ENCODE measurements around the gene S100A5. TPM values are rescaled to one million over a fixed set of nuclear protein-coding genes. Genes with fewer than 3 reads are reported as not detected.
"Not testable (repeated sequence)": the region's sequence is repeated elsewhere in the genome, so short reads cannot be mapped to it uniquely, and the experiment has no call there.

S100A5 gene
- total RNA-seq, 1 donor from 2014 or later: not detected

DNA sequence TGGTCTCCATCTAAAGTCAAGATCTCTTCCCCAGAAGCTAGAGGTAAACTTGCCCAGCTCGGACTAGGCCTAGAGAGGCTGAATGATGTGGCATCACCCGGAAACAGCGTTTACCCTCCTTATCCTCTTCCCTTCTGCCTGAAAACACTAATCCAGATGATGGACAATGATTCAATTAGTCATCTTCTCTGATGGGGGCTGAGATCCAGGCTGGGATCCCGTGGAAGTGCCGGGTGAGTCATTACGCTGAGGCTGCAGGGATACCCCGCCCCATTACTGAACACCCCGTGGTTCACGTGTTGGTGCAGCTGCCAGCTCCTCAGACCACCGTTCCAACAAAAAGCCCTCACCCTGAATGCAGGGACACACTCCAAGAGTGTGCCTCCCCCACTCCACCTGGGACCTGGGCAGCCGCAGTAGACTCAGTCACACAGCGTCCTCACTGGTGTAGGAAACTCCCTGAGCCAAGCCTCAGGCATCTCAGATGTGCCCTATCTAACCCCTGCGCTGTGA, 7.0 kb downstream of the S100A5 start:
- no peak for DNase-seq (ENCODE audit: low spot score)

DNA sequence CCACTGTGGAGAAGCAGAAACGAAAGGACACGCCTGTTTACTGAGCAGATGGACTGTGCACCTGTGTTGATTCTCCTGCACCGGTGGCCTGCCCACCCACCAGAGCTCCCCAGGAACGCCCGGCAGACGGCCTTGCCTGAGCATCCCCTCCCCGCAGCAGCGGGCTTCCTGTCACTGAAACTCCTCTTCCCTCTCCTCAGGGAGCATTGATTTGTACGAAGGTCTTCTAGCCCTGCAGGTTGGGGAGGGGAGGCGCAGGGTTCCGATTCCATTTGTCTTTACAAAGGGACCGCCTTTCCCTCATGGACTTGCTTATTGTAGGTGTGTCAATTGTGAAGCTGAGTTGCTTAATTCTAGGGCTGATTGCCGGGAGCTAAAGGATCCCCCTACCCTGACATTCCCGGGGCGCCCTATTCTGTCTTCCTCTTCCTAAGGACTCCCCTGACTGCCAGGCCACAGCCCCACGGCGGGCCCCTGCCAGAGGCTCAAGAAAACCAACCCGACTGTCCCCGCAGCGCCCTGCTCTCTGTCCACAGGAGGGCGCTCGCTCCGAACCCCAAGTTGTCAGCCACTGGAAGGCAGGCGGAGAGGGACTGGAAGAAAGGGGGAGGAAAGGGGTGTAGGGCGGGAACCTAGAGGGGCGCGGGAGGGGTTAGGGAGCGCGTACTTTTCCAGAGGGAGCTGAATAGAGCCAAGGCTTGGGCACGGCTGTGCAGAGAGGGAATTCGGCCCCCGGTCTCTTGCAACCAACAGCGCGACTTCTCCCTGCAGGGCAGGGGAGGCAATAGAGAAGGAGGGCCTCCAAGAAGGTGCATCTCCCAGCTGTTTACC, 7.8 kb downstream of the S100A5 start:
- peak; percentile 83 for DNase-seq (ENCODE audit: low spot score)

DNA sequence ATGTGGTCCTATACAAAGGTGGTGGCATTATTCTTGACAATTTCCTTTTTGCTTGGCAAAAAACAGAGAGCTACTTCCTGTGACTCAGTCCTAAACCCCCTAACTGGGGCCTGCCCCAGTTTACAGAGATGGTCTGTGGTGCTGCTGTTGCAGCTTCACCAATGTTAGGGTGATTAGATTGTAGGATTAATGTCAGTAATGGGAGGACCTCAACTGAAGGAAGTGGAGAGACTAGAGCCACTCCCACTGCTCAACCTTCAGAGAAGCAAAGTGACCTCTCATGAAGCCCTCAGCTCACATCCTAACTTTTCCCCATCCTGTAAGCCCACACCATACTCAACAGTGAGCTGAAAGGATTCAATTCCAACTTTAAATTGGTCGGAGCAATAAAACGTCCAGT, 8.6 kb downstream of the S100A5 start:
- no peak for DNase-seq (ENCODE audit: low spot score)

DNA sequence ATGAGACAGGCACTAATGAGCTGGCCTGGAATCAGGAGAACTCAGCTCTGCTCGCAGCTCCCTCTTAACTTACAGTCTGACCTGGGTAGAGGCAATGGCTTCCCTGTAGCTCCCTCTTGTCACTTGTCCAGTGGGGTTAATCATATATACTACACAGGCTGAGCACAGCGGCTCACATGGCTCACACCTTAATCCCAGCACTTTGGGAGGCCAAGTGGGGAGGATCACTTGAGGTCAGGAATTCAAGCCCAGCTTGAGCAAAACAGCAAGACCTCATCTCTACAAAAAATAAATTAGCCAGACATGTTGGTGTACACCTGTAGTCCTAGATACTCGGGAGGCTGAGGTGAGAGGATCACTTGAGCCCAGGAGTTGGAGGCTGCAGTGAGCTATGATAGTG, 9.1 kb downstream of the S100A5 start:
- DNase-seq (ENCODE audit: low spot score): no peak

DNA sequence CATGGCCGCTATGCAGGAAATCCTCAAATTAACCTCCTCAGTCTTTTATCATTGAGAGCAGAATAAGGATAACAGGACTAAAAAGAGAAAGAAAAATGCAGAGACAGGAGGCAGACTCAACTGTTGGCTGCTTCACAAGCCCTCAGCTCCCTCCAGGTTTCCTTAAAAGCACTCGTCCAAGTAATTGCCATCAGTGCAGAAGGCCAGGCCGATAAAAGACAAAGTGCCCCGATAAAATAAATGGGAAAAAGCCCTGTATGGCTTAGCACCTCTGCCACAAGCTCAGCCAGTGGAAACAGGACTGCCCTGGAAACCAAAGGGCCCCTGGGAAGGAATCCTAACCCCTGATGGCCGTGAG, 13.1 kb downstream of the S100A5 start:
- no peak for DNase-seq (ENCODE audit: low spot score)

DNA sequence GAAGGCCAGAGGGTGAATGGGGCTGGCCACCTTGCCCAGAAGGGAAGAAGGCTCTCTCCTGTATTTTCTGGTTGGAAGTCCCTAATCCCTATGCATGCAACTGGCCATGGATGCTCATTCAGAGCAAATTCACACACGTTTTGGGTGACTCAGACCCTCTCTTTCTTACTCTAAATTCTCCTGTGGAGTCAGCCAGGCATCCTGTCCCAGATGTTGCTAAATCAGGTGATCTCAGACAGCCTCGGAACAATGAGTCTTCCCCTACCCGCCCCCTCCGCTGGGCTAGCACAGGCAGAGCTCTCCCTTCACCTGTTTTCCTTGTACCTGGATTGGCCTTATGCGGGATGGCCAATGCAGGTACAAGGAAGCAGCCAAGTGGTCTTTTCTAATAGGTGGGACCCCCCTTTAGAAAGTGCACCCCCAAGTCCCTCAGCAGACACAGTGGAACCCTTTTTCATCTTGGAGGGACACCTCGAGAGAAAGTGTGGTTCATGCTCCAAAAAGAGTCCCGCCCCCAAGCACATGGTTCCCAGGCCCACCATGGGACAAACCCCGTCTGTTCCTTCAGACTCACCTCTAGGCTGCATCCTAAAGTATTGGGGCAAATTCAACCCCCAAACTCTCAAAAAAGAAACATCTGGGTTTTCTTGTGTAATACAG, 13.6 kb downstream of the S100A5 start:
- DNase-seq (ENCODE audit: low spot score): no peak

DNA sequence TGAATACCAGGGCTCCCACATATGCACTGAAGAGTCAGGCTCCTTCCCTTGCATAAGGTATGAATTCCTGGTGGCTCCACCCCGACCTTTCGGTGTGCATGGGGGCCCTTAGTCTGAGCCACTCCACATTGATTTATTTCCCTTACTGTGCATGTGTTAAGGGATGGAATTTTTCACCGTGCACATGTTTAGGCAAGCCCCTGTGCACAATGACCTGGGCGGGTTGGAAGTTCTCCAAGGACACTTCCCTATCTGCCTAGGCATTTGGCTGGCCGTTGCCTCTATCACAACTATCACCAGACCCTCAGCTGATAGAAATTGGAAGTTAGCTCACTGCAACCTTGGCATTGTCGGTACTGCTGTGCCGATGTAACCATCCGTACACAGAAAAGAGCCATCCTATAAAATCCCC, 14.6 kb downstream of the S100A5 start:
- no peak for DNase-seq (ENCODE audit: low spot score)

DNA sequence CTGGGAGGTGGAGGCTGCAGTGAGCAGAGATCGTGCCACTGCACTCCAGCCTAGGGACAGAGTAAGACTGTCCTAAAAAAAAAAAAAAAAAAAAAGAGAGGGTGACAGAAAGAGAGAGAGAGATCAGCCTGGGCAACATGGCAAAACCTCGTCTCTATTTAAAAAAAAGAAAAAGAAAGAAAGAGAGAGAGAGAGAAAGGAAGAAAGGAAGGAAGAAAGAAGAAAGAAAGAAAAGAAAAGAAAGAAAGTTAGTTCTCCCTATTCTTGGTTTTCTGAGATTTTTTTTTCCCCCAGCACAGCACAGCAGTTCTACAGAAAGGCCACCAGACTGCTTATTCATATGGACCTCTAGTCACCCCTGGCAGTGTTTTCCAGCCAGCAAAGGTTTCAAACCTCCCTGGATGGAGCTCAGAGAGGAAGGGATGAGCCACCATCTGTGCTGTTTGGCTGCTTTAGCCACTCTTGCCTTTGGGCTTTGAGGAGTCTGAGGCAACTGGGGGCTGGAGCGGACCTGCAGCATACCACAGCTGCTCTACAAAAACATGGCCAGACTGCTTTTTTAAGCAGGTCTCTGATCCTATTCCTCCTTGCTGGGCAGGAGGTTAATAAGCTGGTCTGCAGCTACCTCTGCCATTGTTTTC, 15.5 kb downstream of the S100A5 start:
- DNase-seq (ENCODE audit: low spot score): no peak

DNA sequence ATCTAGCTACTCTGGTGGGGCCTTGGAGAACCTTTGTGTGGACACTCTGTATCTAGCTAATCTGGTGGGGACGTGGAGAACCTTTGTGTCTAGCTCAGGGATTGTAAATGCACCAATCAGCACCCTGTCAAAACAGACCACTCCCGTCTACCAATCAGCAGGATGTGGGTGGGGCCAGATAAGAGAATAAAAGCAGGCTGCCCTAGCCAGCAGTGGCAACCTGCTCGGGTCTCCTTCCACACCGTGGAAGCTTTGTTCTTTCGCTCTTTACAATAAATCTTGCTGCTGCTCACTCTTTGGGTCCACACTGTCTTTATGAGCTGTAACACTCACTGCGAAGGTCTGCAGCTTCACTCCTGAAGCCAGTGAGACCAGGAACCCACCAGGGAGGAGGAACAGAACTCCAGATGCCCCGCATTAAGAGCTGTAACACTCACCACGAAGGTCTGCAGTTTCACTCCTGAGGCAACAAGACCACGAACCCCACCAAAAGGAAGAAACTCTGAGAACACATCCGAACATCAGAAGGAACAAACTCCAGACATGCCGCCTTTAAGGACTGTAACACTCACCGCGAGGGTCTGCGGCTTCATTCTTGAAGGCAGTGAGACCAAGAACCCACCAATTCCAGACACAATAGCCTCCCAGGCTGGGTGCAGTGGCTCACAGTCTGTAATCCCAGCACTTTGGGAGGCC, 18.2 kb downstream of the S100A5 start:
- not testable (repeated sequence) for DNase-seq (ENCODE audit: low spot score)

DNA sequence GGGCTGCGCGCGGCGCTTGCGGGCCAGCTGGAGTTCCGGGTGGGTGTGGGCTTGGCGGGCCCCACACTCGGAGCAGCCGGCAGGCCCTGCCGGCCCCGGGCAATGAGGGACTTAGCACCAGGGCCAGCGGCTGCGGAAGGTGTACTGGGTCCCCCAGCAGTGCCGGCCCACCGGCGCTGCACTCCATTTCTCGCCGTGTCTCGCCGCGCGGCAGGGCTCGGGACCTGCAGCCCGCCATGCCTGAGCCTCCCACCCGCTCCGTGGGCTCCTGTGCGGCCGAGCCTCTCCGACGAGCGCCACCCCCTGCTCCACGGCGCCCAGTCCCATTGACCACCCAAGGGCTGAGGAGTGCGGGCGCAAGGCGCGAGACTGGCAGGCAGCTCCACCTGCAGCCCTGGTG, 18.9 kb downstream of the S100A5 start:
- DNase-seq (ENCODE audit: low spot score): not testable (repeated sequence)

DNA sequence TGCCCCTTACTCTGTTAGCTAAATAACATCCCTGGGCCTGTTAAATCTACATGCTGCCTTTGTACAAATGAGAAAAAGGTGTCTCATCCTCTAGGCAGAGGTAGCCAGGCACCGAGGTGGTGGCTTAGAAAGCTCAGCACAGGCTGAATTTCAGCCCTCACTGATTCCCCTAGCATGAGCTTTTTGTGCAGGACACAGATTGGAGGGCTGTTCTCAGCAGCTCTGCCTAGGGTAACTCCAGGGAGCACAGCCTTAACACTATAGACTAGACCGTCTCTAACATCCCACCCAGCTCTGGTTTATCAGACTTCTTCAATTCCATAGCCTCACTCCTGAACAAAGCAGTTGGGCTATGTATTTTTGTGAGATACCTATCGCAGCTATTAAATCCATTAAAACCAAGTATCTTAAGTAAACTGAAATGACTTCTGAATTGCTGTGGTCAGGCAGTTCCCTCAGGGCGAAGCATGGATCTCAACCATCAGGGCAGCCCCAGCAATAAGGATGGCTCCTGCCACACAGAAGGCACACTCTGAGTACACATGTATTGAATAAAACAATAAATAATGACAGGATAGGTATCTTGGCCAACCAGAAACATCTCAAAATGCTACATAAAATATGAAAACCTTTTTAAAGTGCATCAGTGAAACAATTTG, 19.8 kb downstream of the S100A5 start:
- DNase-seq (ENCODE audit: low spot score): no peak

DNA sequence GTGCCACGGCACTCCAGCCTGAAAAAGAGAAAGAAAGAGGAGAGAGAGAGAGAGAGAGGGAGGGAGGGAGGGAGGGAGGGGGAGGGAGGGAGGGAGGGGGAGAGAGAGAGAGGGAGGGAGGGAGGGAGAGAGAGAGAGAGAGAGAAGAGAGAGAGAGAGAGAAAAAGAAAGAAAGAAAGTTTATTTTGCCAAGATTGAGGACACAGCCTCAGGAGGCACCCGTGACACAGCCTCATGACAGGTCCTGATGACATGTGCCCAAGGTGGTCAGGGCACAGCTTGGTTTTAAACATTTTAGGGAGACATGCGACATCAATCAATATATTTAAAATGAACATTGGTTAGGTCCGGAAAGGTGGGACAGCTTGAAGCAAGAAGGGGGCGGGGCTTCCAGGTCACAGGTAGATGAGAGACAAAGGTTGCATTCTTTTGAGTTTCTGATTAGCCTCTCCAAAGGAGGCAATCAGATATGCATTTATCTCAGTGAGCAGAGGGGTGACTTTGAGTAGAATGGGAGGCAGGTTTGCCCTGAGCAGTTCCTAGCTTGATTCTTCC, 20.5 kb downstream of the S100A5 start:
- peak; percentile 80 for DNase-seq (ENCODE audit: low spot score)

DNA sequence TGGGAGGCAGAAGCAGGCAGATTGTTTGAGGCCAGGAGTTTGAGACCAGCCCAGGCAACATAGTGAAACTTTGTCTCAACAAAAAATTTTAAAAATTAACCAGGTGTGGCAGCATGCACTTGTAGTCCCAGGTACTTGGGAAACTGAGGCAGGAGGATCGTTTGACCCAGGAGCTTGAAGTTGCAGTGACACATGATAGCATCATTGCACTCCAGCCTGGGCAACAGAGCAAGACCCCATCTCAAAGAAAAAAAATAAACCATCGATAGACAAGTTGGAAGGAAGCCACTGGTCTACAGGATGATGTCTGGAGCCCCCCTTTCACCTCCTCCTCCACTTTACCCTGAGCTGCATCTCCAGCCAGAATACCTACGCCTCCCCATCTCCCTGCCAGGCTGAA, 21.5 kb downstream of the S100A5 start:
- no peak for DNase-seq (ENCODE audit: low spot score)

DNA sequence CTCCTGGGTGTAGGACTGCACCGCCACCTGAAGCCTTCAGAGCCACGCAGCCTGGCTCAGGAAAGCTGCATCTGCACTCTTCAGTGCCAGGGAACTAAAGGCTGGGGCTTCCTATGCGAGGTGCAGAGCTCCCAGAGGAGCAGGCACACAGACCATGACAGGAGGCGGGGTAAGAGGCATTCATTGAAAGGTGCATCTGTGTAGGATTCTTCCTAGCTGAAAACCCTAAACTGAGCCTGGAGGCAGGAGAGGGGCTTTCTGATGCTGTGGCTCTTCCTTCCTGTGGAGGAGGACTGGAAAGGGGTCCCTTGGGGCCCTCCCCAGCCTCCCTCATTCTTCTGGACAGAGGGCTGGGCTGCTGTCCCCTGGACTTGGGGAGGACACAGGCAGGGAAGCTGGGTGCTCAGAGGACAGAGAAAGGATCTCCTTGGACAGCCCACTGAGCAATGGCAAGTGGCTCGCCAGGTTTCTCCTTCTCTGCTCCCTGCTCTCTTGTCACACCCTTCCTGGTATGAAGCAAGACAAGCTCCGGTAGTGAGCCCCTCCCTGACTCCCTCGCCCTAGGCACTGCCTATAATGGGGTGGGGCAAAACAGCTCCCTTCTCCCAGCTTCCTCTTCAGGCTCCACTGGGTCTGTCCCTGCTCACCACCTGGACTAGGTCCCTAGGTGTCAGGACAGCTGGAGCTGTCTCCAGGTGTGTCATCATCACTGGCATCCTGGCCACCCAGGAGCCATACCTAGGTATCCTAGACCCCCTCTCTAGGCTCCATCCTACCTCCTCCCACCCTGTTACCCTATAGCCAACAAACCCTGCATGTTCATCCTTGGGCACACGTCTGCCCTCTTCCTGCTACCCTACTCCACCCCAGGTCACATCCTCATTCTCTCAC, 25.0 kb downstream of the S100A5 start:
- peak; percentile 76 for DNase-seq (ENCODE audit: low spot score)

DNA sequence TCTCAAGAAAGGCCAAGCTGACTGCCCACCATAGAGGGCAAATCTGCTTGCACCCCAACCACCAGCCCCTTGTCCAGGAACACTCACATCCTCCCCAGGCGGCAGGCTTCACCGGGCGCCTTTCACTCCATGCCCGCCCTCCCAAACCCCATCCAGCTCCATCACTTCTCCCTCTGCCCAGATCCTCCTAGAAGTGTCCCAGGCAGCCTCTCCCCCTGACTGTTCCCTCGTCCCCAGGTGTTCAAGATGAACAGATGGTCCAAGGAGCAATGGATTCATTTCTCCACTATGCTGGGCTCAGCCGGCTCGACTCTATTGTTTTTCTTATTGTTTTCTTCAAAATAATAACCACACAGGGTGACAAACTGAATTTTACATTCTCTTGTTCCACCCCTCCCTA, 27.1 kb downstream of the S100A5 start:
- DNase-seq (ENCODE audit: low spot score): no peak

DNA sequence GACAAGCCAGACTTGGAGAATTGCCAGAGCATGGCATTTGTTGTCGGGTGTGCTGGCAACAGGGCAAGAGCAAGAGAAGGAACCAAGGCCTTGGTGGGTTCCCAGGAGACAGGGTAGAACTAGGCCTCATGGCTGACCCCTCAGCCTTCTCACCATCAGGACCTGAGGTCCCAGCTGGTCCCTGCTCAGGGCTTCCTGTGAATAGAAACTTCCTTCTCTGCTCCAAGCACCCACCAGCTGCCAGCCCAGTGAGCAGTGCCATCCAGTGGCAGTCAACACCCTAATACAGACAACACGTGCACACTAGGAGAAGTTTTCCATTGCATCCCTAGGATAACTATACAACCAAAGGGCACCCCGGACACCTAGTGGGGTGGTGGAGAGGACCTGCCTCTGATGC, 27.7 kb downstream of the S100A5 start:
- no peak for DNase-seq (ENCODE audit: low spot score)

DNA sequence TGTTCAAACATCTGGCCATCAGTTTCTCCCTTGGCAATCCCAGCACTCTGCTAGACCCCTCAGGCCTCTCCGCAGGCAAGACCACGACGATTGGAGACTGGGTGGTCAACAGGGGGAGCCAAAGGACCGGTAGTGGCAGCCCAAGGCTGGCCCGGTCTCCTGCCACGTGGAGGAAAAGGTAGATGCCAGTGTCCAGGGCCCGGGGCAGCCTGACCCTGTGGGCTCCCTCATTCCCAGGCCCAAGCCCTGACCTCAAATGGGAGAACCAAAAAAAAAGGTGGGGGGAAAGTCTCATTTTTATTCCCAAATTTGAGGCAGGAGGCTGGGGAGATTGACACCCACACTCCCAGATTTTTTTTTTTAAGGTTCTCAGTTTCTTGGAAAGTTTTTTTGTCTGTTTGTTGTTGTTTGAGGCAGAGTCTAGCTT, 29.7 kb downstream of the S100A5 start:
- DNase-seq (ENCODE audit: low spot score): peak; percentile 81

DNA sequence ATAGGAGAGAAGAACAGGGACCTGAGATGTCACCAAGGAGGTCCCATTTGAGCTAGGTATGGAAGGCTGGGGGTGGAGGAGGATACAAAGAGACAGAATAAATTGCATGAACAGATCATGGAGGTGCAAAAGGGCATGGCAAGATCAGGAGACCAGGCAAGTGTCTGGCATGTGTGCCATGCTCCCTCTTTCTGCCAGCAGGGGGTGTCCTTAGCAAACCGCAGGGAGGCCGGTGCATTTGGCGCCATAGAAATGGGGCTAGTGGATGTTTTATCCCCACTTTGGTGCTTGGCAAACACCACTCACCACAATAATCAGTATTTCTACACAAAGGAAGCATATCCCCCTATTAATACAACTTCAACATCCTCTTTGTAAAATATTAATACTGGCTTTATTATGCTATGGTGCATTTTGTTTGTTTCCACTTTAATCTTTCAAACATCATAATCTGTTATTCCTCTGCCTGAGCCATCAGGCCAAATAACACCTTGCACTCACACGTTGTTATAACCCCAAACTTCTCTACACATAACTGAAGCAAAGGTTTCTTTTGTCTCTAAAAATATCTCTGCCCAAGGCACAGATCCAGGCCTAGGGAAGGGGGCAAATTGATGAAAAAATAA, 30.9 kb downstream of the S100A5 start:
- DNase-seq (ENCODE audit: low spot score): no peak

DNA sequence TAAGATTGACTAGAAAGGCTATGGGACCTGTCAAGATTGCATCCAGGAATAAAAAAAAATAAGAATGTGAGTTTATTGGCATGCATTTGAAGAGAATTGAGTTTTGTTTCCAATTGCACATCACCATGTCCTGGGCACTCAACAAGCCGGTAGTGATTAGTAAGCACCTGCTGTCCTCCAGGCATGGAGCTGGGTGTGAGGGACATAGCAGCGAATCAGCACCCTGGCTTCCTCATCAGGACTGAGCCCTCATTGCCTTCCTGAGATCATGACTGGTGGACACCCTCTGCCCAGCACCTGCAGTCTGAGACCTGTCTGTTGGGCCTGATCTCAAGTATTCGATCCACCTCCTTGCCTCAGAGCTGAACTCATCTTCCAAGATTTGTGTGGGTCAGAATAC, 31.7 kb downstream of the S100A5 start:
- no peak for DNase-seq (ENCODE audit: low spot score)

Measured in mucosa of gallbladder (tissue), 1 donor.